RWPE2 (cell line): ENCODE results near the gene DGKZ.
A peak's percentile ranks its signal among the peaks of the same experiment; 100 is the strongest.

Experiments
- ATAC-seq: fragments of 200-7000 bp; cut with Tn5 transposase; 3 replicates; pipeline ENCODE4 v1.9.1; 2021; ENCODE audit warnings: low read depth
- DNase-seq: peaks from one replicate; pipeline ENCODE4 v3.0.0-alpha.2; 2020; ENCODE audit warnings: low spot score
- H3K27ac ChIP-seq: fragments of 450-650 bp; 2 replicates; pipeline ENCODE4 v1.5.1; 2017; ENCODE audit warnings: mild to moderate bottlenecking; ENCODE audit not compliant: poor library complexity, severe bottlenecking
- H3K27me3 ChIP-seq: fragments of 250-450 bp; sonication (Bioruptor Pico); 2 replicates; pipeline ENCODE4 v1.5.1; 2021; ENCODE audit warnings: mild to moderate bottlenecking, moderate library complexity; ENCODE audit not compliant: insufficient read depth, poor library complexity, severe bottlenecking
- H3K36me3 ChIP-seq: fragments of 250-450 bp; sonication (Bioruptor Pico); 2 replicates; pipeline ENCODE4 v1.5.1; 2020; ENCODE audit warnings: low read depth, mild to moderate bottlenecking, moderate library complexity
- H3K4me1 ChIP-seq: fragments of 250-450 bp; sonication (Bioruptor Pico); 2 replicates; pipeline ENCODE4 v1.5.1; 2021; ENCODE audit warnings: mild to moderate bottlenecking, moderate library complexity; ENCODE audit not compliant: insufficient read depth, poor library complexity, severe bottlenecking
- H3K4me3 ChIP-seq: fragments of 250-450 bp; sonication (Bioruptor Pico); 2 replicates; pipeline ENCODE4 v1.5.1; 2021; ENCODE audit warnings: mild to moderate bottlenecking, moderate library complexity; ENCODE audit not compliant: severe bottlenecking
- H3K9me3 ChIP-seq: fragments of 250-450 bp; sonication (Bioruptor Pico); 2 replicates; pipeline ENCODE4 v1.5.1; 2021; ENCODE audit warnings: mild to moderate bottlenecking, moderate library complexity; ENCODE audit not compliant: severe bottlenecking
- TF ChIP-seq, protein P1 (sequence below): fragments of 450-650 bp; IDR thresholded peaks from one replicate; pipeline ENCODE4 v1.5.1; 2017; ENCODE audit warnings: mild to moderate bottlenecking, moderate library complexity; ENCODE audit not compliant: poor library complexity, severe bottlenecking

DGKZ gene

DNA sequence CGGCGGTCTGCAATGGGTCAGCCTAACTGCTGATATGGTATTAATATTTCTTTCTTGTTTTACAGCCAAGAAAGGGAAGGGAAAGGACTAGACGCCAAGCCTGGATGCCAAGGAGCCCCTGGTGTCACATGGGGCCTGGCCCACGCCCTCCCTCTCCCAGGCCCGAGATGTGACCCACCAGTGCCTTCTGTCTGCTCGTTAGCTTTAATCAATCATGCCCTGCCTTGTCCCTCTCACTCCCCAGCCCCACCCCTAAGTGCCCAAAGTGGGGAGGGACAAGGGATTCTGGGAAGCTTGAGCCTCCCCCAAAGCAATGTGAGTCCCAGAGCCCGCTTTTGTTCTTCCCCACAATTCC lies 36.1 kb downstream of the DGKZ start:
- TF ChIP-seq, protein P1, sequence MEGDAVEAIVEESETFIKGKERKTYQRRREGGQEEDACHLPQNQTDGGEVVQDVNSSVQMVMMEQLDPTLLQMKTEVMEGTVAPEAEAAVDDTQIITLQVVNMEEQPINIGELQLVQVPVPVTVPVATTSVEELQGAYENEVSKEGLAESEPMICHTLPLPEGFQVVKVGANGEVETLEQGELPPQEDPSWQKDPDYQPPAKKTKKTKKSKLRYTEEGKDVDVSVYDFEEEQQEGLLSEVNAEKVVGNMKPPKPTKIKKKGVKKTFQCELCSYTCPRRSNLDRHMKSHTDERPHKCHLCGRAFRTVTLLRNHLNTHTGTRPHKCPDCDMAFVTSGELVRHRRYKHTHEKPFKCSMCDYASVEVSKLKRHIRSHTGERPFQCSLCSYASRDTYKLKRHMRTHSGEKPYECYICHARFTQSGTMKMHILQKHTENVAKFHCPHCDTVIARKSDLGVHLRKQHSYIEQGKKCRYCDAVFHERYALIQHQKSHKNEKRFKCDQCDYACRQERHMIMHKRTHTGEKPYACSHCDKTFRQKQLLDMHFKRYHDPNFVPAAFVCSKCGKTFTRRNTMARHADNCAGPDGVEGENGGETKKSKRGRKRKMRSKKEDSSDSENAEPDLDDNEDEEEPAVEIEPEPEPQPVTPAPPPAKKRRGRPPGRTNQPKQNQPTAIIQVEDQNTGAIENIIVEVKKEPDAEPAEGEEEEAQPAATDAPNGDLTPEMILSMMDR: peak; percentile 32
- Histone ChIP-seq H3K4me1 (no peaks in the 10 kb centered on the region), H3K27me3 (peaks cover 2% of the 10 kb centered on the region), H3K9me3 (no peaks in the 10 kb centered on the region), H3K4me3 (no peak overlapping the region), H3K27ac (no peak overlapping the region), H3K36me3 (0 out of 2 replicates have a peak, but pooled peaks cover 7% of the 10 kb centered on the region)
- ATAC-seq (no peak), DNase-seq (no peak)

GRCh38 chr11:46383974-46384701 lies 36.9 kb downstream of the DGKZ start:
- TF ChIP-seq, protein P1: no peak
- DNase-seq: peak; percentile 51
- ATAC-seq: no peak; the same call in 2 of the 3 replicates

DNA sequence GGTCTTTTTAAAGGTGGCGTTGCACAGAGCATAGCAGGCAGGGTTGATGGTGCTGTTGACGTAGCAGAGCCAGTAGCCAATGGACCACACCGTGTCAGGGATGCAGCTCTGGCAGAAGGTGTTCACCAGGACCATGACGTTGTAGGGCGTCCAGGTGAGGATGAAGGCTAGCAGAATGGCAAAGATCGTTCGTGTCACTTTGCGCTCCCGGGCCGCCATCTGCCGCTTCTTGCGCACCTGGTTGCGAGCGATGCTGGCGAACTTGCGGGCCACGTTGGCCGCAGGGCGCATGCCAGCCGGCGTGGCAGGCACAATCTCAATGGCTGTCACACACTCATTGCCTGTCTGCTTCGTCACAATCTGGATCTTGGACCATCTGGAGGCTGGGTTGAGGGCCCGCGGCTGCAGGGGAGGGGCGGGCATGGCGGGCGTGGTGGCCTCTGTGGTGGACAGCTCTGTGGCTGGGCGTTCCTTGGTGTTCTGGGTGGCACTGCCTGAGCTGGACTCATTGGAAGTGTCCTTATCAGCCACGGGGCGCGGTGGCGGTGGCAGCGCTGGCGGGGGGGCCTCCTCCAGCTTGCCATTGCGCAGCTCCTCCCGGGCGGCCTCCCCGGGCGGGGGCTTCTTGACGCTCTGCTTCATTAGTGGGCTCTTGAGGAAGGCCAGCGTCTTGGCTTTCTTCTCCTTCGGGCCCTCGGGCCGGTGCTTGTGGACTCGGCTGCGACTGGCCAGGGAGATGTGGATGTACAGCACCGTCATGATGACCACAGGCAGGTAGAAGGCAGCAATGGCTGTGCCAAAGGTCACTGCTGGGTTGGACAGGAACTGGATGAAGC lies 38.1 kb downstream of the DGKZ start:
- H3K36me3 ChIP-seq: 0 out of 2 replicates have a peak, but pooled peaks cover 7% of the 10 kb centered on the region
- no peaks in the 10 kb centered on the region for H3K4me1 ChIP-seq
- no peak overlapping the region for H3K4me3 ChIP-seq
- ATAC-seq: no peak
- TF ChIP-seq, protein P1: no peak
- H3K27me3 ChIP-seq: peaks cover 22% of the 10 kb centered on the region
- peak; percentile 60 for DNase-seq
- H3K27ac ChIP-seq: no peak overlapping the region
- H3K9me3 ChIP-seq: no peaks in the 10 kb centered on the region

More at GRCh38 chr11:46383974-46384701, 36.9 kb downstream of the DGKZ start:
- no peaks in the 10 kb centered on the region for H3K9me3 ChIP-seq
- no peak overlapping the region for H3K27ac ChIP-seq
- H3K36me3 ChIP-seq: 0 out of 2 replicates have a peak, but pooled peaks cover 7% of the 10 kb centered on the region
- H3K4me3 ChIP-seq: no peak overlapping the region
- no peaks in the 10 kb centered on the region for H3K4me1 ChIP-seq
- peaks cover 9% of the 10 kb centered on the region for H3K27me3 ChIP-seq

GRCh38 chr11:46386005-46386578 lies 38.8 kb downstream of the DGKZ start:
- no peak overlapping the region for H3K4me3 ChIP-seq
- H3K4me1 ChIP-seq: no peaks in the 10 kb centered on the region

More at GRCh38 chr11:46386005-46386578, 38.8 kb downstream of the DGKZ start:
- H3K27me3 ChIP-seq: peaks cover 29% of the 10 kb centered on the region
- TF ChIP-seq, protein P1: no peak
- H3K36me3 ChIP-seq: 0 out of 2 replicates have a peak, but pooled peaks cover 7% of the 10 kb centered on the region
- no peak overlapping the region for H3K27ac ChIP-seq
- ATAC-seq: no peak
- no peaks in the 10 kb centered on the region for H3K9me3 ChIP-seq
- no peak for DNase-seq
